ENCODE data around the gene LIPN. TPM values are rescaled to one million over a fixed set of nuclear protein-coding genes. Genes with fewer than 3 reads are reported as not detected.

Gene LIPN
- total RNA-seq, 1 donor from 2014 or later = not detected

DNA sequence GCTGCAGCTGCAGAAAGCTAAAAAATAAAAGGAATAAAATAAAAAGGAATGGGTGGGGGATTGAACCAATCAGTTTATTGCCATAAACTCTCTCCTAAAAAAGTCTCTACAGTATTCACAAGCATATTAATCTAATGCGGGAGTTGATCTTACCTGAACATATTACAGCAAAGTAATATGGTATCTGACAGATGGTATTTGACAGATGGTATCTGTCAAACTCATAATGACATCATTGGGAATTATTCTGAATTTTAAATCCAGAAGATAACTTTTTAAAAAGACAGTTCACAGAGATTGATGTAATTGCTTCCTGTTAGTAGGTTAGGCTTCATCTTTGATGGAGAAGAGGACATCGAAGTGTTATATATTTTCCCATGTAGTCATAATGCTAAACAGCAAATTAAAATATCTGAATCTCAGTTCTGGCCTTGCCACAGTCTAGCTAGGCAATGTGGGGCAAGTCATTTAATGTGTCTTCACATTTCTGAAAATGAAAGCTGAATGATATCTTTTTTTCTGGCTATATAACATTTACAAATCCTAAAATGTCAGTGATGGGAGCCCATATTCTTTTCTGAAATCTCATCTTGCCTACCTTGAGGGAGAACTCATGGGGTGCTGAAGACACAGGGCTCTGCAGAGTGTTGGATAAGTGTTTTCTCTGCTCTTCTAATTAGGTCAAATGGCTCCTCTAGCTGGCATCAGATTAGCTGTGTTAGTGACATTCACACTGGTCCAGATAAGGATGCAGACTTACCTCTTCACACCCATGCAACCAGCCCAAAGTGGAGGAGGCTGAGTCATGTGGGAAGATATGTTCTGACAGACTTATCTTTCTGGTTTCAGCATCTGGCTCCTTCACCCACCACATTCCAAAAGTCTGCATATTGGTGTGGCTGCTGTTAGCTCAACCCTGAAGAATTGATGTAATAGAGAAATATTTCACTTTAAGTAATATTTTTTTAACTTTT is 40.6 kb downstream of the LIPN start:
- Mint-ChIP-seq H3K9me3 (ENCODE audit: unreplicated experiment) (no peaks in the 10 kb centered on the region), H3K36me3 (ENCODE audit: unreplicated experiment) (no peaks in the 10 kb centered on the region), H3K4me3 (ENCODE audit: unreplicated experiment) (no peak overlapping the region), H3K4me1 (ENCODE audit: unreplicated experiment) (no peaks in the 10 kb centered on the region), H3K27ac (ENCODE audit: unreplicated experiment) (no peak overlapping the region), H3K27me3 (ENCODE audit: unreplicated experiment) (peaks cover 11% of the 10 kb centered on the region)
- no peak for DNase-seq (ENCODE audit: extremely low spot score, unreplicated experiment)
- TF ChIP-seq, protein P1, sequence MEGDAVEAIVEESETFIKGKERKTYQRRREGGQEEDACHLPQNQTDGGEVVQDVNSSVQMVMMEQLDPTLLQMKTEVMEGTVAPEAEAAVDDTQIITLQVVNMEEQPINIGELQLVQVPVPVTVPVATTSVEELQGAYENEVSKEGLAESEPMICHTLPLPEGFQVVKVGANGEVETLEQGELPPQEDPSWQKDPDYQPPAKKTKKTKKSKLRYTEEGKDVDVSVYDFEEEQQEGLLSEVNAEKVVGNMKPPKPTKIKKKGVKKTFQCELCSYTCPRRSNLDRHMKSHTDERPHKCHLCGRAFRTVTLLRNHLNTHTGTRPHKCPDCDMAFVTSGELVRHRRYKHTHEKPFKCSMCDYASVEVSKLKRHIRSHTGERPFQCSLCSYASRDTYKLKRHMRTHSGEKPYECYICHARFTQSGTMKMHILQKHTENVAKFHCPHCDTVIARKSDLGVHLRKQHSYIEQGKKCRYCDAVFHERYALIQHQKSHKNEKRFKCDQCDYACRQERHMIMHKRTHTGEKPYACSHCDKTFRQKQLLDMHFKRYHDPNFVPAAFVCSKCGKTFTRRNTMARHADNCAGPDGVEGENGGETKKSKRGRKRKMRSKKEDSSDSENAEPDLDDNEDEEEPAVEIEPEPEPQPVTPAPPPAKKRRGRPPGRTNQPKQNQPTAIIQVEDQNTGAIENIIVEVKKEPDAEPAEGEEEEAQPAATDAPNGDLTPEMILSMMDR (IDR thresholded peaks at IDR 0.05) = no peak

DNA sequence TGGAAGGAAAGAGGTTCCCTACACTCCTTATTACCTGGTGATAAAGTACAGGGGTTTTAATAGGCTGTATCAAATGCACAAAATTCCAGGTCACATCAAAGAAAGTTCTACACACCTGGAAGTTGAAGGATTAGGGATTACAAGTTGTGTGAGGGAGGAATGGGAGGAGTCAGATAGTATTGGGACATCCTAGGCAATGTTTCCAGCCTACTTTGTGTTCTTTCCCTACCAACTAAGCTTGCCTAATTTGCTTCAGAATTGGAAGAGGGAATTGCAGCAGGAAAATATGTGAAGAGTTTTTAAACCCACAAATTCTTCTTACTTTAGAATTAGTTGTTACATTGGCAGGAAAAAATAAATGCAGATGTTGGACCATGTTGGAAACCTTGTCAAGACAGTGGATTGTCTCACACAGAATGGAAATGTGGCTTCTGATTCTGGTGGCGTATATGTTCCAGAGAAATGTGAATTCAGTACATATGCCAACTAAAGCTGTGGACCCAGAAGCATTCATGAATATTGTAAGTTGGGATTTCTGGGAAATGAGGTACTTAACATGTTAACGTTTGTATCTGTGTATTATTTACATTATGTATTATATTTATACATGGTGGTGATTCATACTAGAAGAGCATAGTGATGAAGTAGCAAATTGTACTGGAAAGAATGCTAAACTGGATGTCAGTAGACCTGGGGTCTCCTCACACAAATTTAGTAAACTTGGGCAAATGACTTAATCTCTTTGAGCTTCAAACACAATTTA is 42.9 kb downstream of the LIPN start, which contains the start of gene LIPM:
Gene LIPM (plus strand): TSS at position 208 of the 763 bp plus-strand sequence. CDS start 167 bp downstream, at position 375.
- Mint-ChIP-seq H3K9me3 (ENCODE audit: unreplicated experiment) (no peaks in the 10 kb centered on the region), H3K4me3 (ENCODE audit: unreplicated experiment) (no peak within 1 kb of the TSS), H3K4me1 (ENCODE audit: unreplicated experiment) (no peaks in the 10 kb centered on the region), H3K27me3 (ENCODE audit: unreplicated experiment) (peaks cover 11% of the 10 kb centered on the region), H3K27ac (ENCODE audit: unreplicated experiment) (no peak within 1 kb of the TSS), H3K36me3 (ENCODE audit: unreplicated experiment) (no peaks in the 10 kb centered on the region)
- TF ChIP-seq, protein P1 (IDR thresholded peaks at IDR 0.05) = no peak
- no peak for DNase-seq (ENCODE audit: extremely low spot score, unreplicated experiment)

DNA sequence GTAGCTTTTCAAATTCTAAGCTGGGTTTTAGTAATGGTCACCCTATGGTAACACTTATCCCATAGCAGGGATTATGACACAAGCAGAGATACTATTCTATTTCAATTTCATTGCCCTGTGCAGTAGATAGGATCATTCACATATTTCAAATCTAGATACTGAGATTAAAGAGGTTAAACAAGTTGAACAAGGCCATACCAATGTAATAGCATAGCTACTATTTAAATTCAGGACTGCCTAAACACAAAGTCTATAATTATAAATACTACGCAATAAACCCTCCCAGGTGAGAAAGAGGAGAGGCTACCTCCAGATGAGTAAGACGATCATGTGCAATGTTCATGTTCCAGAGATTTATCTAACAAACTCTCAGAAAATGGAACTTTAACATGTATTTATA is 43.8 kb downstream of the LIPN start:
- no peak for DNase-seq (ENCODE audit: extremely low spot score, unreplicated experiment)
- Mint-ChIP-seq H3K27me3 (ENCODE audit: unreplicated experiment) (peaks cover 6% of the 10 kb centered on the region), H3K9me3 (ENCODE audit: unreplicated experiment) (no peaks in the 10 kb centered on the region), H3K4me1 (ENCODE audit: unreplicated experiment) (no peaks in the 10 kb centered on the region), H3K4me3 (ENCODE audit: unreplicated experiment) (no peak overlapping the region), H3K36me3 (ENCODE audit: unreplicated experiment) (no peaks in the 10 kb centered on the region), H3K27ac (ENCODE audit: unreplicated experiment) (no peak overlapping the region)
- TF ChIP-seq, protein P1 (IDR thresholded peaks at IDR 0.05) = no peak

DNA sequence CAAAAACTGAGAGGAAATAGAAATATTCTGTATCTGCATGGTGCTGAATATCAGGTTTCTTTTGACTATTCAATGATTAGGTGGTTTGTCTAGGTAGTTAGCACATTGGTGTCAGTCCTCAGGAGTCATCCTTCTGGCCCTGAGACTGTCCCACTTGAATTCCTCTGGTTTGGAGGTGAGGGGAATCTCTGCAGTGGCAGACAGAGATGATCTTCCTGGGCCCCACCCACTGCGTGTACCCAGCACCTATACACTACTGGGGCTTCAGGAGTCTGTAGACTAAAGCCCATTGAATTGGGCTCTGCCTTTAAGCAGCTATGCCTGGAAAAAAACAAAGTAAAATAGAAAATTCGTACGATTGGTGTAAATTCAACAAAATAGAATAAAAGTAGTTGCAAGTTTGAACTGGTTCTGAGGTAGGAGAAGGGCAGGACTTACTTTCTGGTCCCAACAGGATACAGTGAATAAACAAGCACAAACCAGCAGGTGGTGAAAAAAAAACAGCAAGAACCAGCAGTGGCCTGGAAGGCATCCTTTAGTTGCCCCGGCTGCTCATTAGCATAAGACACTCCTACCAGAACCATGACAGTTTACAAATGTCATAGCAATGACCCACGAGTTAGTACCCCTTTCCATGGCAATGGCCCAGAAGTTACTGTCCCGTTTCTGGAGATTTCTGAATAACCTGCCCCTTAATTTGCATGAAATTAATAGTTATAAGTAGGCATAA is 44.4 kb downstream of the LIPN start:
- H3K27me3 Mint-ChIP-seq (ENCODE audit: unreplicated experiment) = peaks cover 6% of the 10 kb centered on the region
- H3K4me3 Mint-ChIP-seq (ENCODE audit: unreplicated experiment) = no peak overlapping the region
- no peaks in the 10 kb centered on the region for H3K9me3 Mint-ChIP-seq (ENCODE audit: unreplicated experiment)
- H3K4me1 Mint-ChIP-seq (ENCODE audit: unreplicated experiment) = no peaks in the 10 kb centered on the region
- no peak overlapping the region for H3K27ac Mint-ChIP-seq (ENCODE audit: unreplicated experiment)
- no peaks in the 10 kb centered on the region for H3K36me3 Mint-ChIP-seq (ENCODE audit: unreplicated experiment)
- TF ChIP-seq, protein P1 (IDR thresholded peaks at IDR 0.05) = no peak
- no peak for DNase-seq (ENCODE audit: extremely low spot score, unreplicated experiment)
